ENCODE data around the gene FTH1.
"Not testable (repeated sequence)": the region's sequence is repeated elsewhere in the genome, so short reads cannot be mapped to it uniquely, and the experiment has no call there.

FTH1 gene

GRCh38 chr11:61967116-61967923 is at the start of gene FTH1:
TSS of gene FTH1 (minus strand) at chr11:61967634. CDS start at chr11:61967425, 209 bp downstream.
- peak; percentile 85 for DNase-seq

GRCh38 chr11:62015615-62016014 is 48.2 kb upstream of the FTH1 start:
- DNase-seq: no peak

- DNase-seq: peak; percentile 70
Measured at GRCh38 chr11:62013537-62014476, 46.4 kb upstream of the FTH1 start.

GRCh38 chr11:62012832-62013461 is 45.5 kb upstream of the FTH1 start:
- peak; percentile 39 for DNase-seq

GRCh38 chr11:62012451-62012831 is 45.0 kb upstream of the FTH1 start:
- no peak for DNase-seq

- DNase-seq: no peak
Measured at GRCh38 chr11:62011881-62012280, 44.4 kb upstream of the FTH1 start.

GRCh38 chr11:62010935-62011528 is 43.6 kb upstream of the FTH1 start:
- DNase-seq: no peak

- DNase-seq: no peak
Measured at GRCh38 chr11:62008193-62008592, 40.8 kb upstream of the FTH1 start.

GRCh38 chr11:62004473-62004872 is 37.0 kb upstream of the FTH1 start:
- DNase-seq: no peak

- DNase-seq: not testable (repeated sequence)
Measured at GRCh38 chr11:62002283-62002682, 34.8 kb upstream of the FTH1 start.

- no peak for DNase-seq
Measured at GRCh38 chr11:62001450-62002191, 34.2 kb upstream of the FTH1 start.

GRCh38 chr11:62000539-62001446 is 33.4 kb upstream of the FTH1 start:
- DNase-seq: no peak

GRCh38 chr11:61999141-61999975 is 31.9 kb upstream of the FTH1 start:
- no peak for DNase-seq

GRCh38 chr11:61996933-61997332 is 29.5 kb upstream of the FTH1 start:
- DNase-seq: no peak

GRCh38 chr11:61994981-61995380 is 27.5 kb upstream of the FTH1 start:
- no peak for DNase-seq

GRCh38 chr11:61985869-61986268 is 18.4 kb upstream of the FTH1 start:
- DNase-seq: no peak

- DNase-seq: no peak
Measured at GRCh38 chr11:61983419-61983818, 16.0 kb upstream of the FTH1 start.

GRCh38 chr11:61980783-61981541 is 13.5 kb upstream of the FTH1 start:
- no peak for DNase-seq

All from T1000 (cell line).